Measurements from ENCODE around the gene SPNS3. TPM values are rescaled to one million over a fixed set of nuclear protein-coding genes. Genes with fewer than 3 reads are reported as not detected.
A peak's percentile ranks its signal among the peaks of the same experiment; 100 is the strongest.

SPNS3 gene
- polyA plus RNA-seq, 1 donor (not counting 4 experiments of a cell fraction or from before 2014, with no cell fraction given): not detected

DNA sequence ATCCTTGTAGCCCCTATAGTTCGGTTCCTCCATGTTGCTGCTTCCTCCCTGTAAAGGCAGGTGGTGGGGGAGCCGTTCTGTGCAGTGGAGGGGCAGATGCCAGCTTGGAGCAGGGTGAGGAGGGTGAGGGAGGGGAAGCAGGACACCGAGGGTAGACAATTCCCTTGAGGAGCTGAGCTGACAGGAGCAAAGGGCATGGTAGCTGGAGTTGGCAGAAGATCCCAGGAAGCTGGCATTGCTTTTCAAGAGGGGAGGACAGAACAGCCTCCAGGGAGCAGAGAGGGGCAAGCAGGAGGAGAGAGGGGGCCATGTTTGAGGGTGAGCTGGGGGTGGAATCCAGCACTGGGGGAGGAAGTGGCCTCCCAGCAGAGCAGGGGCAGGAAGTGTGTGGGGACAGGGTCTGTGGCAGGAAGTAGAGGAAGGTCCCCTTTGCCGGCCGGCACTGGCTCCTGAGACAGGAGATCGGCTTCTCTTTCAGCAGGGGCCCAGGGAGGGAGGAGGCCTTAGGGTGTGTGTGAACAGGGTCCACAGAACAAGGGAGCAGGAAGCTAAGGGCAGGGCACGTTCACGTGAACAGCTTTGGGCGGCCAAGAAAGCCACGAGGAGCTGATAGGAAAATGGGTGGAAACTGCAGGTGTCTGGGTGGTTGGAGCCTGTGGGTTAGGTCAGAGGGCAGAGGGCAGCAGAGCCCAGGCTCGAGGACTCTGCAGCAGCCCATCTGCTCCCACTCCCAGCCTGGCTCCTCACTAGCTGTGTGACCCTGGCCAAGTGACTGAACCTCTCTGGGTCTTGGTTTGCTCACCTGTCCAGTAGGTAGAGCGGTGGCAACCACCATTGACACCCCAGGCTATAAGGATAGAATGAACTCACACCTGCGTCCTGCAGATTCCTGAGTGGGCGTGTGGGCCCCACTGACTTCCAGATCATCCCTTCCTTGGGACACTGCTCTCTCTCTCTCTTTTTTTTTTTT is 47.5 kb downstream of the SPNS3 start:
- DNase-seq (ENCODE audit: low read depth, low spot score) (no peak), FAIRE-seq (no peak)
- Histone ChIP-seq H3K9ac (ENCODE audit: control insufficient read depth, extremely low read depth, insufficient read depth, low read length) (no peak overlapping the region), H4K20me1 (ENCODE audit: control insufficient read depth, extremely low read depth, insufficient read depth, low read length) (no peaks in the 10 kb centered on the region), H3K4me2 (ENCODE audit: control insufficient read depth, extremely low read depth, insufficient read depth, low read depth, low read length) (no peak overlapping the region), H3K9me3 (ENCODE audit: control insufficient read depth, low read depth, low read length) (no peaks in the 10 kb centered on the region), H3K79me2 (ENCODE audit: control insufficient read depth, insufficient read depth, low read length) (no peaks in the 10 kb centered on the region), H3K4me1 (ENCODE audit: control insufficient read depth, extremely low read depth, insufficient read depth, low read length) (peaks cover 28% of the 10 kb centered on the region), H3K4me3 (ENCODE audit: control insufficient read depth in 2 of 3, extremely low read depth in 1 of 3, insufficient read depth in 2 of 3, low read depth in 1 of 3, low read length in 3 of 3) (no peak overlapping the region), H3K27me3 (ENCODE audit: control insufficient read depth, extremely low read depth, insufficient read depth, low read length) (no peaks in the 10 kb centered on the region), H3K27ac (ENCODE audit: control insufficient read depth, insufficient read depth, low read length) (no peak overlapping the region), H2AFZ (ENCODE audit: control insufficient read depth, low read length) (no peak overlapping the region), H3K36me3 (ENCODE audit: control insufficient read depth in 2 of 2, extremely low read depth in 1 of 2, insufficient read depth in 2 of 2, low read length in 2 of 2) (no peaks in the 10 kb centered on the region), H3K9me1 (ENCODE audit: control insufficient read depth, extremely low read depth, insufficient read depth, low read length) (no peaks in the 10 kb centered on the region)
- dilution Hi-C loops (cut with MboI; ENCODE audit: extremely low pct_ligation_motif_present, low sequenced_read_pairs): no loop called here
- TF ChIP-seq CTCF (optimal IDR thresholded peaks at IDR 0.05 in 1 of 3, IDR thresholded peaks at IDR 0.05 in 1 of 3, conservative IDR thresholded peaks at IDR 0.05 in 1 of 3; ENCODE audit: extremely low read depth in 1 of 3, insufficient read depth in 2 of 3, low read length in 3 of 3): no peak
- no peak for TF ChIP-seq EZH2 (IDR thresholded peaks at IDR 0.05; ENCODE audit: low read length)

DNA sequence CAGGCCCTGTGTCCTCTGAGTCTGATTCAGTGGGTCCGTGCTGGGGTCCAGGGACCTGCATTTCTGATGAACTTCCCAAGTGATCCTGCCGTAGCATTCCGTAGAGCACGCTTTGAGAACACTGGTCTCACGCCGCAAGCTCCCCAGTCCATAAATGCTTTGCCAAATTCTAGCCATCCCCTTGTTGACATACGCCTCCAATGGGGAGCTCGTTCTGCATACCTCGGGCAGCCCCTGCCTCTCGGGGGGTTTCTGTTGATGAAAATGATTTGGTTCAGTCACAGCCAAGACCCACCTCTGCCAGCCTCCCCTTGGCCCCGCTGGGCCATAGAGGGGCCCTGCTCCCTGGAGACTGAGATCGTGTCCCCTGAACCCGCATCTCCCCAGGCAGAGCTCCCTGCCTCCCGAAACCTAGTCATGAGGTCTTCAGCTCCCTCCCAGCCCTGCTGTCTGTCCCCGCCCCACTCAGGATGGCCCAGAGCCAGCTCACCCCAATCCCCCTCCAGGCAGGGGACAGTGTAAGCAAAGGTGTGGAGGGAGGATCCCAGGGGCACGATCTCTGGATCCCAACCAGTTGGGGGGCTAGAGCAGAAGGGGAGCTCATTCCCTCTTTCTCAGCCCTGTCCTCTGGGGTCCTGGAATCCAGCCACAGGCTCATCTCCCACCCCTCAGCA is 48.7 kb downstream of the SPNS3 start:
- dilution Hi-C loops (cut with MboI; ENCODE audit: extremely low pct_ligation_motif_present, low sequenced_read_pairs): no loop called here
- peaks cover 17% of the 10 kb centered on the region for H3K4me1 ChIP-seq (ENCODE audit: control insufficient read depth, extremely low read depth, insufficient read depth, low read length)
- H3K9me1 ChIP-seq (ENCODE audit: control insufficient read depth, extremely low read depth, insufficient read depth, low read length): no peaks in the 10 kb centered on the region
- H3K27ac ChIP-seq (ENCODE audit: control insufficient read depth, insufficient read depth, low read length): peak overlapping the region; percentile 48
- no peaks in the 10 kb centered on the region for H3K9me3 ChIP-seq (ENCODE audit: control insufficient read depth, low read depth, low read length)
- FAIRE-seq: no peak
- no peak overlapping the region for H2AFZ ChIP-seq (ENCODE audit: control insufficient read depth, low read length)
- peak overlapping the region; percentile 75 for H3K4me2 ChIP-seq (ENCODE audit: control insufficient read depth, extremely low read depth, insufficient read depth, low read depth, low read length)
- H3K9ac ChIP-seq (ENCODE audit: control insufficient read depth, extremely low read depth, insufficient read depth, low read length): peak overlapping the region; percentile 45
- TF ChIP-seq EZH2 (IDR thresholded peaks at IDR 0.05; ENCODE audit: low read length) (no peak), CTCF (optimal IDR thresholded peaks at IDR 0.05 in 1 of 3, IDR thresholded peaks at IDR 0.05 in 1 of 3, conservative IDR thresholded peaks at IDR 0.05 in 1 of 3; ENCODE audit: extremely low read depth in 1 of 3, insufficient read depth in 2 of 3, low read length in 3 of 3) (no peak)
- H3K4me3 ChIP-seq (ENCODE audit: control insufficient read depth in 2 of 3, extremely low read depth in 1 of 3, insufficient read depth in 2 of 3, low read depth in 1 of 3, low read length in 3 of 3): peak overlapping the region in 1 of 3 experiments; percentile 44
- H3K36me3 ChIP-seq (ENCODE audit: control insufficient read depth in 2 of 2, extremely low read depth in 1 of 2, insufficient read depth in 2 of 2, low read length in 2 of 2): no peaks in the 10 kb centered on the region
- no peaks in the 10 kb centered on the region for H4K20me1 ChIP-seq (ENCODE audit: control insufficient read depth, extremely low read depth, insufficient read depth, low read length)
- DNase-seq (ENCODE audit: low read depth, low spot score): no peak
- H3K79me2 ChIP-seq (ENCODE audit: control insufficient read depth, insufficient read depth, low read length): no peaks in the 10 kb centered on the region
- H3K27me3 ChIP-seq (ENCODE audit: control insufficient read depth, extremely low read depth, insufficient read depth, low read length): no peaks in the 10 kb centered on the region
